Thyroid gland (tissue), 4 donors: Measurements from ENCODE around the gene UTS2R.

Experiments used
- POLR2A ChIP-seq, 2 donors: fragments of 450-650 bp; IDR thresholded peaks; one replicate each; pipeline ENCODE4 v1.6.1; 2017; ENCODE audit warnings: antibody characterized with exemption in 2 of 2, mild to moderate bottlenecking in 2 of 2, moderate library complexity in 1 of 2
- TF ChIP-seq, protein P1 (sequence below), 6 experiments: fragments of 200-600 bp in 3 of 6; fragments of 450-650 bp in 3 of 6; sonication (generic) in 3 of 6; IDR thresholded peaks; one replicate each; pipeline ENCODE4 v1.5.1; 2016 to 2019; ENCODE audit warnings: antibody characterized with exemption in 6 of 6, mild to moderate bottlenecking in 2 of 6, inconsistent platforms in 1 of 6, moderate library complexity in 1 of 6

DNA sequence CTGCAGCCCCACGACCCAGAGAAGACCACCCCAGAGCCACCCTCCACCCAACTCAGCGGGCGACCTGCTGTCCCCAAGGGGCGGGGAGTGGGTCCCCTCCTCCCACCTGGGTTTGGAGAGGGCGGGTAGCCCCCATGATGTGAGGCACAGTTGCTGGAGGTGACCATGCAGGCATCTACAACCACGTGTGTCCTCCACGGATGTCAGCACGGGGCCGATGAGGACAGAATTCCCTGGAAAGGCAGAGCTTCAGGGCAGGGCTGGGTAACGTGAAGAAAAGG, 7.1 kb downstream of the UTS2R start:
- TF ChIP-seq, protein P1, sequence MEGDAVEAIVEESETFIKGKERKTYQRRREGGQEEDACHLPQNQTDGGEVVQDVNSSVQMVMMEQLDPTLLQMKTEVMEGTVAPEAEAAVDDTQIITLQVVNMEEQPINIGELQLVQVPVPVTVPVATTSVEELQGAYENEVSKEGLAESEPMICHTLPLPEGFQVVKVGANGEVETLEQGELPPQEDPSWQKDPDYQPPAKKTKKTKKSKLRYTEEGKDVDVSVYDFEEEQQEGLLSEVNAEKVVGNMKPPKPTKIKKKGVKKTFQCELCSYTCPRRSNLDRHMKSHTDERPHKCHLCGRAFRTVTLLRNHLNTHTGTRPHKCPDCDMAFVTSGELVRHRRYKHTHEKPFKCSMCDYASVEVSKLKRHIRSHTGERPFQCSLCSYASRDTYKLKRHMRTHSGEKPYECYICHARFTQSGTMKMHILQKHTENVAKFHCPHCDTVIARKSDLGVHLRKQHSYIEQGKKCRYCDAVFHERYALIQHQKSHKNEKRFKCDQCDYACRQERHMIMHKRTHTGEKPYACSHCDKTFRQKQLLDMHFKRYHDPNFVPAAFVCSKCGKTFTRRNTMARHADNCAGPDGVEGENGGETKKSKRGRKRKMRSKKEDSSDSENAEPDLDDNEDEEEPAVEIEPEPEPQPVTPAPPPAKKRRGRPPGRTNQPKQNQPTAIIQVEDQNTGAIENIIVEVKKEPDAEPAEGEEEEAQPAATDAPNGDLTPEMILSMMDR (IDR thresholded peaks at IDR 0.05): no peak
- TF ChIP-seq POLR2A (IDR thresholded peaks at IDR 0.05): no peak
